Measurements from ENCODE around the gene CAMKK2. TPM values are rescaled to one million over a fixed set of nuclear protein-coding genes. Genes with fewer than 3 reads are reported as not detected.

The CAMKK2 gene
- total and polyA plus RNA-seq, 9 of the 15 experiments (the other 6 are each of a cell fraction or from before 2014, with no cell fraction given), result 4.3 to 32.0 (median 18.2) TPM

- Histone ChIP-seq H3K27ac (ENCODE audit: extremely low read depth, low read depth, low read length) (peak within 1 kb of the TSS; percentile 89), H2AFZ (ENCODE audit: low read depth, low read length) (peak within 1 kb of the TSS; percentile 97)
- FAIRE-seq, result no peak
- TF ChIP-seq ELF1 (tag; IDR thresholded peaks at IDR 0.05) (peak; percentile 90), ZNF583 (CRISPR knock-in tag; IDR thresholded peaks at IDR 0.05) (peak; percentile 11; the same call in 1 of the 2 replicates), NR2C2 (CRISPR knock-in tag; IDR thresholded peaks at IDR 0.05) (peak; percentile 24; the same call in 1 of the 2 replicates), NR2C2 (tag; IDR thresholded peaks at IDR 0.05) (peak; percentile 89), SOX6 (IDR thresholded peaks at IDR 0.05) (0 out of 2 replicates have a peak, but pooled peaks have one; percentile 28), TRIM25 (IDR thresholded peaks at IDR 0.05; ENCODE audit: borderline replicate concordance) (no peak), ATF3 (IDR thresholded peaks at IDR 0.05) (0 out of 2 replicates have a peak, but pooled peaks have one; percentile 16), ATF3 (CRISPR knock-in tag; conservative IDR thresholded peaks at IDR 0.05) (no peak), FOXJ2 (tag; IDR thresholded peaks at IDR 0.05) (no peak), GABPA (tag; conservative IDR thresholded peaks at IDR 0.05; ENCODE audit: low read depth) (peak; percentile 77), HDAC1 (IDR thresholded peaks at IDR 0.05) (peak in 1 of 2 experiments; percentile 52; a peak in 1 of 4 replicates), PML (IDR thresholded peaks at IDR 0.05; ENCODE audit: low read length) (peak; percentile 81; the same call in 1 of the 2 replicates), E4F1 (CRISPR knock-in tag; IDR thresholded peaks at IDR 0.05; ENCODE audit: borderline replicate concordance) (peak; percentile 88), IRF1 (CRISPR knock-in tag; IDR thresholded peaks at IDR 0.05; ENCODE audit: borderline replicate concordance) (no peak)
Observed at GRCh38 chr12:121209624-121210572, 86.6 kb downstream of the CAMKK2 start, which contains the start of gene P2RX4. TSS of gene P2RX4 (plus strand) at chr12:121210129. CDS start at chr12:121210165, 36 bp downstream.

More at GRCh38 chr12:121209624-121210572, 86.6 kb downstream of the CAMKK2 start, which contains the start of gene P2RX4:
- ChIA-PET POLR2A (interaction anchor here (0.6 to 0.9 kb wide), 3 partner anchors 14 to 69 kb away, joined by 3 read pairs; no protein-coding TSS in a partner anchor), CTCF (ENCODE audit: low intra/inter-chr PET ratio) (interaction anchor here (0.9 kb wide), 1 partner anchor 99 kb away, joined by 3 read pairs; no protein-coding TSS in a partner anchor)
- peaks cover 11 to 24% of the 10 kb centered on the region in 2 experiments; a peak in 4 of 5 replicates for H3K4me1 ChIP-seq (replicated peaks in 1 of 2; ENCODE audit: control insufficient read depth in 2 of 2, insufficient read depth in 2 of 2, low read length in 2 of 2)
- H3K9me1 ChIP-seq (ENCODE audit: control insufficient read depth, insufficient read depth, low read length), result no peaks in the 10 kb centered on the region
- H3K9me3 ChIP-seq (replicated peaks; ENCODE audit: control insufficient read depth, insufficient read depth, low read depth, low read length), result no peaks in the 10 kb centered on the region
- H3K79me2 ChIP-seq (ENCODE audit: control insufficient read depth, insufficient read depth, low read length), result peaks cover 13% of the 10 kb centered on the region; the same call in 2 of the 3 replicates
- ATAC-seq (peak; percentile 99), DNase-seq (ENCODE audit: extremely low read depth in 1 of 4, low spot score in 3 of 4) (peak; percentile 92 to 97 (median 96))
- peak within 1 kb of the TSS; percentile 88 for H3K4me2 ChIP-seq (ENCODE audit: insufficient read depth, low read length)
- H3K4me3 ChIP-seq, result peak within 1 kb of the TSS; percentile 91
- H4K20me1 ChIP-seq (replicated peaks; ENCODE audit: control insufficient read depth, insufficient read depth, low read length), result no peaks in the 10 kb centered on the region
- intact Hi-C loops (cut with micrococcal nuclease) (loop anchor here (5.0 to 10.0 kb wide), 3 partner anchors 98 to 205 kb away; no protein-coding TSS in a partner anchor), in situ Hi-C loops (cut with MboI) (loop anchor here (5.0 kb wide), 1 partner anchor 93 kb away; no protein-coding TSS in a partner anchor)
- peak within 1 kb of the TSS; percentile 86 to 98 for H3K9ac ChIP-seq (ENCODE audit: insufficient read depth in 1 of 2, low read depth in 2 of 2, low read length in 2 of 2)
- BruUV-seq (replicated peaks), result no TSS peak
- WGBS (ENCODE audit: insufficient coverage, low coverage, missing lambda C conversion rate), result 8% methylated on average over 39 of the region's 97 CpGs
- H3K36me3 ChIP-seq (ENCODE audit: control insufficient read depth, insufficient read depth, low read length), result peaks cover 3% of the 10 kb centered on the region; the same call in 1 of the 3 replicates
- no peaks in the 10 kb centered on the region for H3K27me3 ChIP-seq (ENCODE audit: control insufficient read depth in 2 of 2, insufficient read depth in 2 of 2, low read length in 2 of 2)

Data from K562 (cell line).